PC-9 (cell line): ENCODE results near the gene IL1RAPL1.

Experiments used
- EZH2 ChIP-seq: fragments of 200-600 bp; sonication (generic); IDR thresholded peaks from 2 replicates; pipeline ENCODE4 v1.8.0; 2017; ENCODE audit warnings: antibody characterized with exemption, low read depth
- TF ChIP-seq, protein P1 (sequence below): fragments of 200-600 bp; sonication (generic); conservative IDR thresholded peaks from 2 replicates; pipeline ENCODE4 v1.6.1; 2017; ENCODE audit warnings: mixed run types, antibody characterized with exemption, mild to moderate bottlenecking, moderate library complexity

DNA sequence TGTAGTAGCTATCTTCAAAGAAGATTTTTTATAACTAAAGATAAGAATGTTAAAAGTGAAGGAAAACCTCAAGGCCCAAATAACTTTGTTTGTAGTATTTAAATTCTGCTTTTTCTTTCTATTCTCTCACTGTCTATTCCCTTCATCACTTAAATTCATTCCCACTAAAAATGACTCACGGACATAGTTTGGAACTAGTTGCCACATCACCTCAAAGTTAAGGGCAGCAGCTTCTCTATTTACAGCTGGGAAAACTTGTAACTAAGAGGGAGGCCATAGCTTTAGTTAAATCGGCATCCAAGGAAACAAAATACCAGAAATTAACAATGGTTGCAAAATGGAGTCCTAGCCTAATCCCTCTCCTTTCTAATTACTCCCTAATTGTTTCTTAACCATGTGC, 1302.8 kb downstream of the IL1RAPL1 start:
- TF ChIP-seq, protein P1, sequence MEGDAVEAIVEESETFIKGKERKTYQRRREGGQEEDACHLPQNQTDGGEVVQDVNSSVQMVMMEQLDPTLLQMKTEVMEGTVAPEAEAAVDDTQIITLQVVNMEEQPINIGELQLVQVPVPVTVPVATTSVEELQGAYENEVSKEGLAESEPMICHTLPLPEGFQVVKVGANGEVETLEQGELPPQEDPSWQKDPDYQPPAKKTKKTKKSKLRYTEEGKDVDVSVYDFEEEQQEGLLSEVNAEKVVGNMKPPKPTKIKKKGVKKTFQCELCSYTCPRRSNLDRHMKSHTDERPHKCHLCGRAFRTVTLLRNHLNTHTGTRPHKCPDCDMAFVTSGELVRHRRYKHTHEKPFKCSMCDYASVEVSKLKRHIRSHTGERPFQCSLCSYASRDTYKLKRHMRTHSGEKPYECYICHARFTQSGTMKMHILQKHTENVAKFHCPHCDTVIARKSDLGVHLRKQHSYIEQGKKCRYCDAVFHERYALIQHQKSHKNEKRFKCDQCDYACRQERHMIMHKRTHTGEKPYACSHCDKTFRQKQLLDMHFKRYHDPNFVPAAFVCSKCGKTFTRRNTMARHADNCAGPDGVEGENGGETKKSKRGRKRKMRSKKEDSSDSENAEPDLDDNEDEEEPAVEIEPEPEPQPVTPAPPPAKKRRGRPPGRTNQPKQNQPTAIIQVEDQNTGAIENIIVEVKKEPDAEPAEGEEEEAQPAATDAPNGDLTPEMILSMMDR: no peak
- TF ChIP-seq EZH2: no peak
